CD14-positive monocyte (primary cell): ENCODE results near the gene CCDC198. TPM values are rescaled to one million over a fixed set of nuclear protein-coding genes. Genes with fewer than 3 reads are reported as not detected.

Source experiments
- DNase-seq, 3 donors: peaks; one replicate each; pipeline ENCODE4 v3.0.0-alpha.2; 2011 to 2022
- H2AFZ ChIP-seq: 2 replicates; pipeline ENCODE4 v1.6.0; 2012; ENCODE audit warnings: mild to moderate bottlenecking, low read depth, low read length, inconsistent platforms; ENCODE audit not compliant: insufficient read depth, poor library complexity, severe bottlenecking
- H3K27ac ChIP-seq, 2 donors: 1 replicate in 1 of 2; 2 replicates in 1 of 2; pipeline ENCODE4 v1.5.1; 2012 to 2013; ENCODE audit warnings: low read length in 2 of 2, control low read depth in 1 of 2, inconsistent platforms in 1 of 2, low read depth in 1 of 2, mild to moderate bottlenecking in 1 of 2
- H3K27me3 ChIP-seq, 2 donors: one replicate each; pipeline versions ENCODE4 v1.6.0 to v1.6.1; 2011 to 2013; ENCODE audit warnings: low read length in 2 of 2; ENCODE audit not compliant: control insufficient read depth in 2 of 2, insufficient read depth in 2 of 2
- H3K36me3 ChIP-seq, 2 donors: replicated peaks in 1 of 2; 1 replicate in 1 of 2; 2 replicates in 1 of 2; pipeline versions ENCODE4 v1.5.1 to v1.6.1; 2012 to 2013; ENCODE audit warnings: low read length in 2 of 2, control low read depth in 1 of 2, inconsistent platforms in 1 of 2, mild to moderate bottlenecking in 1 of 2; ENCODE audit not compliant: insufficient read depth in 2 of 2, control insufficient read depth in 1 of 2
- H3K4me1 ChIP-seq, 2 donors: 1 replicate in 1 of 2; 2 replicates in 1 of 2; pipeline versions ENCODE4 v1.5.1 to v1.6.1; 2012 to 2013; ENCODE audit warnings: low read length in 2 of 2, control low read depth in 1 of 2, inconsistent platforms in 1 of 2, mild to moderate bottlenecking in 1 of 2, moderate library complexity in 1 of 2; ENCODE audit not compliant: insufficient read depth in 2 of 2, control insufficient read depth in 1 of 2
- H3K4me2 ChIP-seq: replicated peaks from 2 replicates; pipeline ENCODE3; 2012; ENCODE audit warnings: low read length, moderate library complexity, mild to moderate bottlenecking; ENCODE audit not compliant: poor library complexity, severe bottlenecking; ENCODE audit errors: extremely low read depth
- H3K4me3 ChIP-seq, 3 experiments: fragments of 200-600 bp in 1 of 3; sonication (generic) in 1 of 3; replicated peaks in 1 of 3; 1 replicate in 2 of 3; 2 replicates in 1 of 3; pipeline ENCODE4 v1.5.1; 2011 to 2013; ENCODE audit warnings: low read length in 3 of 3, mild to moderate bottlenecking in 3 of 3, control low read depth in 2 of 3, low read depth in 2 of 3, inconsistent platforms in 1 of 3, moderate library complexity in 1 of 3
- H3K79me2 ChIP-seq: 2 replicates; pipeline ENCODE4 v1.6.0; 2012; ENCODE audit warnings: mild to moderate bottlenecking, control low read depth, inconsistent platforms, low read length, moderate library complexity; ENCODE audit not compliant: insufficient read depth
- H3K9ac ChIP-seq: 2 replicates; pipeline ENCODE4 v1.6.0; 2017; ENCODE audit warnings: low read length, mild to moderate bottlenecking; ENCODE audit not compliant: insufficient read depth, poor library complexity, severe bottlenecking
- H3K9me3 ChIP-seq, 2 donors: replicated peaks in 1 of 2; 1 replicate in 1 of 2; 2 replicates in 1 of 2; pipeline versions ENCODE4 v1.5.1 to v1.6.1; 2012 to 2013; ENCODE audit warnings: low read length in 2 of 2, control low read depth in 1 of 2; ENCODE audit not compliant: control insufficient read depth in 1 of 2, insufficient read depth in 1 of 2
- H4K20me1 ChIP-seq: 2 replicates; pipeline ENCODE4 v1.6.0; 2012; ENCODE audit warnings: mild to moderate bottlenecking, low read length, control low read depth, moderate library complexity; ENCODE audit not compliant: insufficient read depth
- H3K27ac Mint-ChIP-seq, 7 donors: one replicate each; pipeline ENCODE4 v1.8.0; 2020; ENCODE audit warnings: mild to moderate bottlenecking in 7 of 7, mixed read lengths in 7 of 7, moderate library complexity in 6 of 7, inconsistent platforms in 2 of 7
- H3K27me3 Mint-ChIP-seq, 3 donors: one replicate each; pipeline ENCODE4 v1.8.0; 2021 to 2022; ENCODE audit warnings: low read depth in 3 of 3, mild to moderate bottlenecking in 3 of 3, mixed read lengths in 3 of 3, moderate library complexity in 3 of 3, inconsistent platforms in 1 of 3
- H3K36me3 Mint-ChIP-seq, 2 donors: one replicate each; pipeline ENCODE4 v1.8.0; 2020; ENCODE audit warnings: mixed read lengths in 2 of 2, inconsistent platforms in 1 of 2, mild to moderate bottlenecking in 1 of 2
- H3K4me1 Mint-ChIP-seq: one replicate; pipeline ENCODE4 v1.8.0; 2020; ENCODE audit warnings: mild to moderate bottlenecking, mixed read lengths
- H3K4me3 Mint-ChIP-seq, 2 donors: one replicate each; pipeline ENCODE4 v1.8.0; 2020; ENCODE audit warnings: mild to moderate bottlenecking in 2 of 2, mixed read lengths in 2 of 2, moderate library complexity in 1 of 2
- H3K9me3 Mint-ChIP-seq, 7 donors: one replicate each; pipeline ENCODE4 v1.8.0; 2020 to 2022; ENCODE audit warnings: mixed read lengths in 7 of 7, mild to moderate bottlenecking in 6 of 7, moderate library complexity in 6 of 7, inconsistent platforms in 2 of 7
- WGBS: methylation state at CpG from one replicate; pipeline ENCODE4 v1.1.5; 2013; ENCODE audit warnings: missing lambda C conversion rate; ENCODE audit not compliant: insufficient coverage; 5-methylcytosine and 5-hydroxymethylcytosine counted together
- intact Hi-C, 2 donors: fragments of 100-400 bp; cut with micrococcal nuclease; formaldehyde crosslinking; loops; one replicate each; pipeline versions ENCODE4 v1.15.0 to v1.15.1; 2023
- polyA plus RNA-seq, 3 donors: library from polyadenylated mRNA; depleted of rRNA in 1 of 3; unstranded in 2 of 3; stranded (reverse) in 1 of 3; fragments of 300-500 nt in 2 of 3; fragments of >200 nt in 1 of 3; fragmentation: Illumina TruSeq in 2 of 3; gene quantifications; 1 replicate in 2 of 3; 2 replicates in 1 of 3; pipeline ENCODE4 v1.2.3, GENCODE V29; 2012 to 2021
- TF ChIP-seq, protein P1 (sequence below): fragments of 200-600 bp; IDR thresholded peaks from one replicate; pipeline ENCODE4 v1.8.0; 2022; ENCODE audit warnings: antibody characterized with exemption, mild to moderate bottlenecking

The CCDC198 gene
- polyA plus RNA-seq, 3 donors, result not detected

DNA sequence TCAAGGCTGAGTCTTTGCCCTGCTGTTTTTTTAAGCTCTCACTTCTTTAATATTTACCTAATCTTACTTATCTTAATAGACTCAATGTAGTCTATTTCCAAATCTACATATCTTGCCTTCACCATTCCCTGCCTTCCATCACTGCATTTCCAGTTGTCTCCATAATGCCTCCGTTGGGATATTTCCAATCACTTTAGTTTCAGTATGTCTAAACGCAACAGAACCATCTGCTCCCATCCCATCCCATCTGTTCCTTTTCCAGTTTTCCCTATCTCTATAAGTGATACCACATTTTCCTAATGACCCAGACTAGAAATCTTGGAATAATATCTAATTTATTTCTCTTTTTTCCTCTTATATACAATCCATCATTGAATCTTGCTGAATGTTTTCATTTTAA, 15.1 kb upstream of the CCDC198 start:
- Histone ChIP-seq H3K4me3 (no peak overlapping the region), H4K20me1 (no peaks in the 10 kb centered on the region), H3K9me3 (peaks cover 6 to 7% of the 10 kb centered on the region in 2 donors), H3K27ac (no peak overlapping the region), H2AFZ (no peak overlapping the region), H3K36me3 (no peaks in the 10 kb centered on the region), H3K9ac (no peak overlapping the region), H3K4me2 (no peak overlapping the region), H3K4me1 (no peaks in the 10 kb centered on the region), H3K27me3 (no peaks in the 10 kb centered on the region), H3K79me2 (no peaks in the 10 kb centered on the region)
- Mint-ChIP-seq H3K36me3 (no peaks in the 10 kb centered on the region), H3K27me3 (peaks cover 0 to 3% (median 0%) of the 10 kb centered on the region in 3 donors), H3K4me1 (no peaks in the 10 kb centered on the region), H3K27ac (no peak overlapping the region), H3K4me3 (no peak overlapping the region), H3K9me3 (peaks cover 0 to 5% (median 0%) of the 10 kb centered on the region in 7 donors)
- DNase-seq, result no peak
- WGBS, result 57% methylated on average over 1 of the region's 2 CpGs
- intact Hi-C loops, result no loop called here
- TF ChIP-seq, protein P1, sequence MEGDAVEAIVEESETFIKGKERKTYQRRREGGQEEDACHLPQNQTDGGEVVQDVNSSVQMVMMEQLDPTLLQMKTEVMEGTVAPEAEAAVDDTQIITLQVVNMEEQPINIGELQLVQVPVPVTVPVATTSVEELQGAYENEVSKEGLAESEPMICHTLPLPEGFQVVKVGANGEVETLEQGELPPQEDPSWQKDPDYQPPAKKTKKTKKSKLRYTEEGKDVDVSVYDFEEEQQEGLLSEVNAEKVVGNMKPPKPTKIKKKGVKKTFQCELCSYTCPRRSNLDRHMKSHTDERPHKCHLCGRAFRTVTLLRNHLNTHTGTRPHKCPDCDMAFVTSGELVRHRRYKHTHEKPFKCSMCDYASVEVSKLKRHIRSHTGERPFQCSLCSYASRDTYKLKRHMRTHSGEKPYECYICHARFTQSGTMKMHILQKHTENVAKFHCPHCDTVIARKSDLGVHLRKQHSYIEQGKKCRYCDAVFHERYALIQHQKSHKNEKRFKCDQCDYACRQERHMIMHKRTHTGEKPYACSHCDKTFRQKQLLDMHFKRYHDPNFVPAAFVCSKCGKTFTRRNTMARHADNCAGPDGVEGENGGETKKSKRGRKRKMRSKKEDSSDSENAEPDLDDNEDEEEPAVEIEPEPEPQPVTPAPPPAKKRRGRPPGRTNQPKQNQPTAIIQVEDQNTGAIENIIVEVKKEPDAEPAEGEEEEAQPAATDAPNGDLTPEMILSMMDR, result no peak

DNA sequence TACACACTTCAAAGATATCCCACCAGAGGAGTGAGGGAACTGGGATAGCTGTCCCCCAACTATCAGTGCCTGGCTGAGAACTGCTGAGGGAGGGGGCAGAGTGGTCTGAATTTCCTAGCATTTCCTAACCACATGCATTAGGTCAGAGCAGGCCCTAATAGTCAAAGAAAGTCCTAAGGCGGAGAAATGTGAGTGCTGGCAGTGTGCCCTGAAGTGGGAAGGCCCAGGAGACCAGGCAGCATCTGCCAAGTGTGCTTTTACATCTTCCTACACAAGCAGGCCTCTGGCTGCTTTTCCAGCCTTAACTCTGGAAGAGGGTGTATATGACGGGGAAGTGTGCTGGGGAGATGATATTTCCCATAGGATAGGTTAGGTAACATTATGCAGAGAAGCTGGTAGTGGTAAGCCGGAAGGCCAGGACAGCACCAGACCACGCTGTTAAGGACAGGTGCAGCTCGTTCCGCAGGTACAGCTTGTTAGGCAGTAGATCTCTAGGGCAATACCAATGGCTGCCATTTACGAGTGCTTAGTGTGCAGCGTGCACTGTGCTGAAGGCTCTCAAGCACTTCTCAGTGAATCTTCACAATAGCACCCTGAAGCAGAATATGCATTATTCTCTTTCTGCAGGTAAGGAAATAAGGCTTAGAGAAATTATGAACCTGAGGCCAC, 9.1 kb upstream of the CCDC198 start:
- WGBS, result 86% methylated on average over 7 of the region's 8 CpGs

More for the DNA sequence above, 9.1 kb upstream of the CCDC198 start:
- Histone ChIP-seq H3K9ac (no peak overlapping the region), H3K36me3 (no peaks in the 10 kb centered on the region), H3K9me3 (peaks cover 3 to 10% of the 10 kb centered on the region in 2 donors), H4K20me1 (no peaks in the 10 kb centered on the region), H3K79me2 (no peaks in the 10 kb centered on the region), H3K27me3 (no peaks in the 10 kb centered on the region), H3K4me1 (no peaks in the 10 kb centered on the region), H3K27ac (no peak overlapping the region), H3K4me3 (no peak overlapping the region), H3K4me2 (no peak overlapping the region), H2AFZ (no peak overlapping the region)
- TF ChIP-seq, protein P1, result no peak
- no peak overlapping the region for H3K27ac Mint-ChIP-seq
- H3K4me1 Mint-ChIP-seq, result no peaks in the 10 kb centered on the region
- no peak for DNase-seq
- intact Hi-C loops, result no loop called here
- H3K4me3 Mint-ChIP-seq, result no peak overlapping the region
- peaks cover 2 to 28% (median 6%) of the 10 kb centered on the region in 7 donors for H3K9me3 Mint-ChIP-seq
- H3K27me3 Mint-ChIP-seq, result peaks cover 0 to 2% (median 0%) of the 10 kb centered on the region in 3 donors
- H3K36me3 Mint-ChIP-seq, result no peaks in the 10 kb centered on the region
